Liver (tissue), 9 donors: ENCODE data around the gene C19orf25. TPM values are rescaled to one million over a fixed set of nuclear protein-coding genes. Genes with fewer than 3 reads are reported as not detected.

ENCODE experiments used
- DNase-seq: peaks from one replicate; pipeline ENCODE4 v3.0.0-alpha.2; 2017; ENCODE audit warnings: low spot score
- H3K27ac ChIP-seq, 2 donors: one replicate each; pipeline ENCODE4 v1.7.0; 2013; ENCODE audit warnings: inconsistent platforms in 2 of 2, low read length in 2 of 2, control low read depth in 1 of 2, low read depth in 1 of 2, mild to moderate bottlenecking in 1 of 2
- H3K27me3 ChIP-seq, 4 donors: one replicate each; pipeline versions ENCODE4 v1.6.1 to v1.7.0; 2013; ENCODE audit warnings: low read length in 3 of 4, inconsistent platforms in 1 of 4, mild to moderate bottlenecking in 1 of 4, moderate library complexity in 1 of 4; ENCODE audit not compliant: control insufficient read depth in 4 of 4, insufficient read depth in 4 of 4
- H3K36me3 ChIP-seq, 4 donors: one replicate each; pipeline versions ENCODE4 v1.6.1 to v1.7.0; 2013; ENCODE audit warnings: low read length in 3 of 4, mild to moderate bottlenecking in 3 of 4, low read depth in 1 of 4, moderate library complexity in 1 of 4; ENCODE audit not compliant: control insufficient read depth in 4 of 4, insufficient read depth in 3 of 4
- H3K4me1 ChIP-seq, 4 donors: one replicate each; pipeline versions ENCODE4 v1.6.1 to v1.7.0; 2013; ENCODE audit warnings: low read length in 3 of 4, mild to moderate bottlenecking in 3 of 4, moderate library complexity in 1 of 4; ENCODE audit not compliant: control insufficient read depth in 4 of 4, insufficient read depth in 4 of 4
- H3K4me3 ChIP-seq, 3 donors: one replicate each; pipeline versions ENCODE4 v1.6.1 to v1.7.0; 2013; ENCODE audit warnings: low read length in 3 of 3, control low read depth in 1 of 3, low read depth in 1 of 3, mild to moderate bottlenecking in 1 of 3
- H3K9ac ChIP-seq, 2 donors: one replicate each; pipeline ENCODE4 v1.7.0; 2013; ENCODE audit warnings: low read length in 2 of 2, mild to moderate bottlenecking in 2 of 2, moderate library complexity in 2 of 2, control low read depth in 1 of 2, low read depth in 1 of 2
- H3K9me3 ChIP-seq, 4 donors: one replicate each; pipeline versions ENCODE4 v1.6.1 to v1.7.0; 2013; ENCODE audit warnings: low read length in 3 of 4; ENCODE audit not compliant: control insufficient read depth in 4 of 4
- FOXA1 ChIP-seq: IDR thresholded peaks from 2 replicates; pipeline ENCODE4 v1.6.1; 2016; ENCODE audit warnings: antibody characterized with exemption
- FOXA2 ChIP-seq: IDR thresholded peaks from 2 replicates; pipeline ENCODE4 v1.6.1; 2016; ENCODE audit warnings: antibody characterized with exemption
- NR2F2 ChIP-seq: IDR thresholded peaks from 2 replicates; pipeline ENCODE4 v1.6.1; 2016; ENCODE audit warnings: antibody characterized with exemption
- TAF1 ChIP-seq: conservative IDR thresholded peaks from 2 replicates; pipeline ENCODE4 v1.6.1; 2016; ENCODE audit warnings: antibody characterized with exemption, mild to moderate bottlenecking
- YY1 ChIP-seq: IDR thresholded peaks from 2 replicates; pipeline ENCODE4 v1.6.1; 2016; ENCODE audit warnings: antibody characterized with exemption, mild to moderate bottlenecking
- WGBS: extraction: QIAGEN DNeasy Blood & Tissue Kit; methylation state at CpG from one replicate; pipeline ENCODE4 v1.1.7; 2013; 5-methylcytosine and 5-hydroxymethylcytosine counted together
- polyA plus RNA-seq, 2 donors: library from polyadenylated mRNA; stranded (reverse) in 1 of 2; unstranded in 1 of 2; fragments of 200-250 nt in 1 of 2; fragments of >200 nt in 1 of 2; fragmentation: Nextera tagmentation in 1 of 2; extraction: Ambion mirVana in 1 of 2; gene quantifications; one replicate each; pipeline versions ENCODE4 v1.2.1 to v1.2.3, GENCODE V29; 2013 to 2015
- total RNA-seq, 2 donors: library from RNA; depleted of rRNA; stranded (reverse); fragments of >200 nt; gene quantifications; one replicate each; pipeline ENCODE4 v1.2.3, GENCODE V29; 2014
- TF ChIP-seq, protein P1 (sequence below): fragments of 150-350 bp; IDR thresholded peaks from 2 replicates; pipeline ENCODE4 v1.5.1; 2017; ENCODE audit warnings: improper control_type of control experiment, low read depth, low read length; ENCODE audit not compliant: missing input control
- TF ChIP-seq, protein P2 (sequence below): IDR thresholded peaks from 2 replicates; pipeline ENCODE4 v1.6.1; 2016; ENCODE audit warnings: antibody characterized with exemption, mild to moderate bottlenecking
- TF ChIP-seq, protein P3 (sequence below): IDR thresholded peaks from 2 replicates; pipeline ENCODE4 v1.6.1; 2016; ENCODE audit warnings: antibody characterized with exemption
- TF ChIP-seq, protein P4 (sequence below): IDR thresholded peaks from 2 replicates; pipeline ENCODE4 v1.6.1; 2016; ENCODE audit warnings: antibody characterized with exemption
- donor health status: healthy.
- donor health status: healthy.
- donor health status: healthy.
- donor health status: healthy.
- donor health status: healthy.

The C19orf25 gene
- total and polyA plus RNA-seq, 4 donors = 15.1 to 19.8 (median 18.5) TPM

DNA sequence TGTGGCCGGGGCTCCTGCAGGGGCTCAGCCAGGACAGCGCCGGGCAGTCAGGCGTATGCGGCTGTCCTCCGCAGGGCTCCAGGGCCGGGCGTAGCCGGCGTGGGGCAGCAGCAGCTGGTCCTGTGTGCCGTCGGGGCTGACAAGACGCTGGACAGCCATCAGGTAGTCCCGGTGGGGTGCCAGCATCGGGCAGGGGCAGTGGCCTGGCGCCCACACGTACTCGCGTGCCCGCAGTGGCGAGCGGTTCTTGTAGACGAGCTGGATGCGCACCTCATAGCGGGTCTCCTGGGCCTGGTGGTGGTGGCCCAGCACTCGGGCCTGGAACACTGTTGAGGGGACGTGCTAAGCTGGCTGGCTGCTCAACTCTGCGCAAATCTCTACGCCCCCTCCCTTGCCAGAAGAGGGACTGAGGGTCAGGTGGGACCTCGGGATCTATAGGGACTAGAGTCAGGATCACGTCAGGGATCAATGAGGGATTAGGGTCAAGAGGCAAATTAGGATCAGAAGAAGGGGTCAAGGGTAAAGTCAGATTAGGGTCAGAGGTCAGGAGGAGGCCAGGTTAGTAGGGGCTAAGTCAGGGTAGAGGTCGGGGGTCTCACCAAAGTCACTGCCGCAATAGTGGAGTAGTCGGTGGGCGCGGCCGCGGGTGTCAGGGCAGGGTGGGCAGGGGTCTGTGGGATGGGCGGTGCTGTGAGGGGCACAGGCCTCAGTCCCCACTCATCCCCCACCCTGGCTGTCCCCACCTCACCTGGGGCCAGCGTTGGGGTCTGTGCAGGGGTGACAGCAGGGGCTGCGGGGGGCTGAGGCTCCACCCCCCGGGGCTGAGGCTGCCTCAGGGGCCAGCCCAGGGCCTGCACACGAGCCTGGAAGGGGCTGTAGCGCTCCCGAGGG lies 27.2 kb upstream of the C19orf25 start:
- no peak overlapping the region for H3K9ac ChIP-seq
- H3K4me1 ChIP-seq = peaks cover 3 to 28% (median 12%) of the 10 kb centered on the region in 4 donors
- H3K9me3 ChIP-seq = no peaks in the 10 kb centered on the region
- H3K27me3 ChIP-seq = no peaks in the 10 kb centered on the region
- 94% methylated on average over 45 of the region's 45 CpGs for WGBS
- no peak overlapping the region for H3K4me3 ChIP-seq
- no peaks in the 10 kb centered on the region for H3K36me3 ChIP-seq
- DNase-seq = no peak
- no peak overlapping the region for H3K27ac ChIP-seq
- no peak for TF ChIP-seq NR2F2
- TF ChIP-seq FOXA2 = no peak
- TF ChIP-seq, protein P1, sequence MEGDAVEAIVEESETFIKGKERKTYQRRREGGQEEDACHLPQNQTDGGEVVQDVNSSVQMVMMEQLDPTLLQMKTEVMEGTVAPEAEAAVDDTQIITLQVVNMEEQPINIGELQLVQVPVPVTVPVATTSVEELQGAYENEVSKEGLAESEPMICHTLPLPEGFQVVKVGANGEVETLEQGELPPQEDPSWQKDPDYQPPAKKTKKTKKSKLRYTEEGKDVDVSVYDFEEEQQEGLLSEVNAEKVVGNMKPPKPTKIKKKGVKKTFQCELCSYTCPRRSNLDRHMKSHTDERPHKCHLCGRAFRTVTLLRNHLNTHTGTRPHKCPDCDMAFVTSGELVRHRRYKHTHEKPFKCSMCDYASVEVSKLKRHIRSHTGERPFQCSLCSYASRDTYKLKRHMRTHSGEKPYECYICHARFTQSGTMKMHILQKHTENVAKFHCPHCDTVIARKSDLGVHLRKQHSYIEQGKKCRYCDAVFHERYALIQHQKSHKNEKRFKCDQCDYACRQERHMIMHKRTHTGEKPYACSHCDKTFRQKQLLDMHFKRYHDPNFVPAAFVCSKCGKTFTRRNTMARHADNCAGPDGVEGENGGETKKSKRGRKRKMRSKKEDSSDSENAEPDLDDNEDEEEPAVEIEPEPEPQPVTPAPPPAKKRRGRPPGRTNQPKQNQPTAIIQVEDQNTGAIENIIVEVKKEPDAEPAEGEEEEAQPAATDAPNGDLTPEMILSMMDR = no peak
- TF ChIP-seq YY1 = no peak
- no peak for TF ChIP-seq TAF1

DNA sequence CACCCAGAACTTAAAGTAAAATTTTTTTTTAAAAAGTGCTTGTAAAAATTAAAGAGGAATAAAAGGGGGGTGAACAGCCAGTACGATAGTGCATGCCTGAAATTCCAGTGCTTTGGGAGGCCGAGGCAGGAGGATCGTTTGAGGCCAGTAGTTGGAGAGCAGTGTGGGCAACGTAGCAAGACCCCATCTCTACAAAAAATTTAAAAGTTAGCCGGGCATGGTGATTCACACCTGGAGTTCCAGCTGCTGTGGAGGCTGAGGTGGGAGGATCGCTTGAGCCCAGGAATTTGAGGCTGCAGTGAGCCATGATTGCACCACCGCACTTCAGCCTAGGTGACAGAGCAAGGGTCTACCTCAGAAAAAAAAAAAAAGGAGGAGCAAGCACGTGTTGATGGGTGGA lies 26.0 kb upstream of the C19orf25 start:
- no peak overlapping the region for H3K27ac ChIP-seq
- no peaks in the 10 kb centered on the region for H3K9me3 ChIP-seq
- TF ChIP-seq, protein P2, sequence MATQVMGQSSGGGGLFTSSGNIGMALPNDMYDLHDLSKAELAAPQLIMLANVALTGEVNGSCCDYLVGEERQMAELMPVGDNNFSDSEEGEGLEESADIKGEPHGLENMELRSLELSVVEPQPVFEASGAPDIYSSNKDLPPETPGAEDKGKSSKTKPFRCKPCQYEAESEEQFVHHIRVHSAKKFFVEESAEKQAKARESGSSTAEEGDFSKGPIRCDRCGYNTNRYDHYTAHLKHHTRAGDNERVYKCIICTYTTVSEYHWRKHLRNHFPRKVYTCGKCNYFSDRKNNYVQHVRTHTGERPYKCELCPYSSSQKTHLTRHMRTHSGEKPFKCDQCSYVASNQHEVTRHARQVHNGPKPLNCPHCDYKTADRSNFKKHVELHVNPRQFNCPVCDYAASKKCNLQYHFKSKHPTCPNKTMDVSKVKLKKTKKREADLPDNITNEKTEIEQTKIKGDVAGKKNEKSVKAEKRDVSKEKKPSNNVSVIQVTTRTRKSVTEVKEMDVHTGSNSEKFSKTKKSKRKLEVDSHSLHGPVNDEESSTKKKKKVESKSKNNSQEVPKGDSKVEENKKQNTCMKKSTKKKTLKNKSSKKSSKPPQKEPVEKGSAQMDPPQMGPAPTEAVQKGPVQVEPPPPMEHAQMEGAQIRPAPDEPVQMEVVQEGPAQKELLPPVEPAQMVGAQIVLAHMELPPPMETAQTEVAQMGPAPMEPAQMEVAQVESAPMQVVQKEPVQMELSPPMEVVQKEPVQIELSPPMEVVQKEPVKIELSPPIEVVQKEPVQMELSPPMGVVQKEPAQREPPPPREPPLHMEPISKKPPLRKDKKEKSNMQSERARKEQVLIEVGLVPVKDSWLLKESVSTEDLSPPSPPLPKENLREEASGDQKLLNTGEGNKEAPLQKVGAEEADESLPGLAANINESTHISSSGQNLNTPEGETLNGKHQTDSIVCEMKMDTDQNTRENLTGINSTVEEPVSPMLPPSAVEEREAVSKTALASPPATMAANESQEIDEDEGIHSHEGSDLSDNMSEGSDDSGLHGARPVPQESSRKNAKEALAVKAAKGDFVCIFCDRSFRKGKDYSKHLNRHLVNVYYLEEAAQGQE = no peak
- no peak for TF ChIP-seq FOXA1
- TF ChIP-seq, protein P3, sequence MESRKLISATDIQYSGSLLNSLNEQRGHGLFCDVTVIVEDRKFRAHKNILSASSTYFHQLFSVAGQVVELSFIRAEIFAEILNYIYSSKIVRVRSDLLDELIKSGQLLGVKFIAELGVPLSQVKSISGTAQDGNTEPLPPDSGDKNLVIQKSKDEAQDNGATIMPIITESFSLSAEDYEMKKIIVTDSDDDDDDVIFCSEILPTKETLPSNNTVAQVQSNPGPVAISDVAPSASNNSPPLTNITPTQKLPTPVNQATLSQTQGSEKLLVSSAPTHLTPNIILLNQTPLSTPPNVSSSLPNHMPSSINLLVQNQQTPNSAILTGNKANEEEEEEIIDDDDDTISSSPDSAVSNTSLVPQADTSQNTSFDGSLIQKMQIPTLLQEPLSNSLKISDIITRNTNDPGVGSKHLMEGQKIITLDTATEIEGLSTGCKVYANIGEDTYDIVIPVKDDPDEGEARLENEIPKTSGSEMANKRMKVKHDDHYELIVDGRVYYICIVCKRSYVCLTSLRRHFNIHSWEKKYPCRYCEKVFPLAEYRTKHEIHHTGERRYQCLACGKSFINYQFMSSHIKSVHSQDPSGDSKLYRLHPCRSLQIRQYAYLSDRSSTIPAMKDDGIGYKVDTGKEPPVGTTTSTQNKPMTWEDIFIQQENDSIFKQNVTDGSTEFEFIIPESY = no peak
- no peak for TF ChIP-seq NR2F2
- no peak for TF ChIP-seq YY1
- TF ChIP-seq FOXA2 = no peak
- TF ChIP-seq, protein P4, sequence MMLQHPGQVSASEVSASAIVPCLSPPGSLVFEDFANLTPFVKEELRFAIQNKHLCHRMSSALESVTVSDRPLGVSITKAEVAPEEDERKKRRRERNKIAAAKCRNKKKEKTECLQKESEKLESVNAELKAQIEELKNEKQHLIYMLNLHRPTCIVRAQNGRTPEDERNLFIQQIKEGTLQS = no peak
- H3K4me3 ChIP-seq = no peak overlapping the region
- 84% methylated on average over 8 of the region's 8 CpGs for WGBS
- no peak for DNase-seq
- H3K27me3 ChIP-seq = no peaks in the 10 kb centered on the region
- H3K9ac ChIP-seq = no peak overlapping the region
- no peaks in the 10 kb centered on the region for H3K36me3 ChIP-seq
- peaks cover 6 to 26% (median 14%) of the 10 kb centered on the region in 4 donors for H3K4me1 ChIP-seq
